Adipose tissue (tissue), 3 donors: Measurements from ENCODE around the gene IWS1. TPM values are rescaled to one million over a fixed set of nuclear protein-coding genes. Genes with fewer than 3 reads are reported as not detected.

Experiments
- H3K27ac ChIP-seq: one replicate; pipeline ENCODE4 v1.5.1; 2013; ENCODE audit warnings: low read depth, low read length
- WGBS, 3 donors: extraction: QIAGEN DNeasy Blood & Tissue Kit; methylation state at CpG; one replicate each; pipeline ENCODE4 v1.1.7; 2013; 5-methylcytosine and 5-hydroxymethylcytosine counted together
- polyA plus RNA-seq, 3 donors: library from polyadenylated mRNA; stranded (reverse); fragments of 200-250 nt; gene quantifications; one replicate each; pipeline ENCODE4 v1.2.3, GENCODE V29; 2013
- donor health status: healthy with polysubstance abuse.
- donor health status: Bipolar disorder and iron deficiency.
- donor health status: healthy.

Gene IWS1
- polyA plus RNA-seq, 3 donors, result 9.5 to 30.4 (median 24.8) TPM

- WGBS, 3 donors, result 92 to 95% (median 95%) methylated on average over 4 of the region's 4 CpGs
These were observed 13.9 kb downstream of the IWS1 start for GRCh38 chr2:127512362-127512761.

GRCh38 chr2:127511917-127512316, 14.4 kb downstream of the IWS1 start:
- no peak overlapping the region for H3K27ac ChIP-seq
- 50 to 81% (median 60%) methylated on average over 1 of the region's 1 CpG for WGBS, 3 donors

More at GRCh38 chr2:127512362-127512761, 13.9 kb downstream of the IWS1 start:
- no peak overlapping the region for H3K27ac ChIP-seq

GRCh38 chr2:127511090-127511695, 15.1 kb downstream of the IWS1 start:
- WGBS, 3 donors, result 83 to 94% (median 92%) methylated on average over 6 of the region's 6 CpGs
- no peak overlapping the region for H3K27ac ChIP-seq

DNA sequence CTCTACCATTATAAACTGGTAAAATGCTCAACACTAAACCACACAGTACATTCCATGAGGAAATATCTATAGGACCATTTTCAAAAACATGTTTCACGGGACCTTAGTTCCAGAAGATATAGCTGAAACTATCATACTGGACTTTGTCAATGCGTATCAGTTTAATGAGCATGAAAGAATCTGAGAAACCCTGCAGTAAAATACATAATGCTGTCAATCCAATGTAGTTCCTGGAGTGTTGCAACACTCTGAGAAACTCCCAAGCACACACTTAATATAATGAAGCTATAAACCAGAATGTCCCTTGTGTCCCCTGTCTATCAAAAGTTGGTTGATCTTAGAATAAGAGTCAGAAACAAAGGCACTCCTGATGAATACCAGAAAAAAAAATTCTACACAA, 16.2 kb downstream of the IWS1 start:
- WGBS, 3 donors, result 68 to 95% (median 92%) methylated on average over 2 of the region's 2 CpGs
- H3K27ac ChIP-seq, result no peak overlapping the region

GRCh38 chr2:127508631-127509034, 17.7 kb downstream of the IWS1 start:
- 5 to 16% (median 9%) methylated on average over 3 of the region's 3 CpGs for WGBS, 3 donors

GRCh38 chr2:127508023-127508630, 18.2 kb downstream of the IWS1 start:
- H3K27ac ChIP-seq, result no peak overlapping the region
- 81 to 84% (median 84%) methylated on average over 4 of the region's 4 CpGs for WGBS, 3 donors

More at GRCh38 chr2:127508631-127509034, 17.7 kb downstream of the IWS1 start:
- no peak overlapping the region for H3K27ac ChIP-seq

DNA sequence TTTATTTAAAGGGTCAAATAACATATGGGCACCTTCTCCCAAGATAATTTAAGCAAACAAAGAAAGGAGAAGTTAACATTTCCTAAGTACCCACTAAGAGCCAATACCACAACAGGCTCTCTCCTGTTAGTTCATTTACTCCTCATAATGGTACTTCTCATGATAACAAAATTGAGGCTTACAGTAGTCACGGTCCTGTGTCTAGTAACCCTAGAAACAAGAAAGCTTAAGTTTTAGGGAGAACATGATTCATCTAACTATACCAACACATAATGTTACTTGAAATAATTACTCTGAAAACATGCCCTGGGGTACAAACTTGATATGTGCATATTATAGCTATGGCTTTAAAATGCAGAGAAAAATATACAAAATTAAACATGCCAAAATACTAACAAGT, 19.8 kb downstream of the IWS1 start:
- H3K27ac ChIP-seq, result no peak overlapping the region
- 55 to 81% (median 68%) methylated on average over 1 of the region's 1 CpG for WGBS, 3 donors

- H3K27ac ChIP-seq, result no peak overlapping the region
- WGBS, 3 donors, result 86 to 95% (median 90%) methylated on average over 11 of the region's 11 CpGs
These were observed 21.5 kb downstream of the IWS1 start for GRCh38 chr2:127504552-127505430.

GRCh38 chr2:127503491-127503890, 22.8 kb downstream of the IWS1 start:
- H3K27ac ChIP-seq, result no peak overlapping the region
- WGBS, 3 donors, result 96 to 98% (median 97%) methylated on average over 2 of the region's 2 CpGs

- 71 to 75% (median 72%) methylated on average over 2 of the region's 2 CpGs for WGBS, 3 donors
- H3K27ac ChIP-seq, result no peak overlapping the region
These were observed 27.9 kb downstream of the IWS1 start for GRCh38 chr2:127498386-127498785.

GRCh38 chr2:127490283-127490682, 36.0 kb downstream of the IWS1 start:
- whole genome bisulfite sequencing, 3 donors, result 88 to 93% (median 91%) methylated on average over 4 of the region's 4 CpGs

GRCh38 chr2:127486247-127487058, 39.8 kb downstream of the IWS1 start:
- 69 to 93% (median 76%) methylated on average over 8 of the region's 8 CpGs for WGBS, 3 donors
- no peak overlapping the region for H3K27ac ChIP-seq

More at GRCh38 chr2:127490283-127490682, 36.0 kb downstream of the IWS1 start:
- H3K27ac ChIP-seq, result no peak overlapping the region

- H3K27ac ChIP-seq, result no peak overlapping the region
- WGBS, 3 donors, result 58 to 77% (median 68%) methylated on average over 5 of the region's 5 CpGs
These were observed 40.6 kb downstream of the IWS1 start for GRCh38 chr2:127485694-127486071.

DNA sequence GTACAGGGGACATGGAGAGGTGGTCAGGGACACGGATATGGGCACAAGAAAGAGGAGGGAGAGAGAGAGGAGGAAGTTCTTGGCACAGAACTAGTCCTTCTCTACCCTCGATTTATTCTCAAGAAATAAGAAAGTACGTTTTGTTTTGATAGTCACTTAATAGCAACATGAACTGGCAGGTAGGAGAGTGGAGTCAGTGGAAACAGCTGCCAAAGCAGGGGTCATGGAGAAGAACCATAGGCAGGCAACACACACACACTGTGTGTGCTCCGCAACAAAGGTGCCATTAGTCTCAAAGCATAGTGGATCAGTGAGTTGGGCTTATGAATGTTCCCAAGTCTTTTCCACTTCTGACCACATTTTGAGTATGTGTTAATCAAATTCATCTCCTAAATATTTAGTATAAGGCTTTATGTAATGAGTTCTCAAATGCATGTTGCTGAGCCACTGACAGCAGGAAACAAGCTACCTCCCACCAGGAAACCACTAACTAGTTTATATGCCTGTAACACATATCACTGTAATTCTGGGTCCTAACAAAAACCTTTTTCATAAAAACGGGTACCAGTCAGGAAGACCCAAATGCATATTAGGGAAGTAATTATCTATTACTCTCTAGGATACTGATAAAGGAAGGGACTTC, 41.1 kb downstream of the IWS1 start:
- 54 to 74% (median 57%) methylated on average over 5 of the region's 5 CpGs for WGBS, 3 donors
- no peak overlapping the region for H3K27ac ChIP-seq

DNA sequence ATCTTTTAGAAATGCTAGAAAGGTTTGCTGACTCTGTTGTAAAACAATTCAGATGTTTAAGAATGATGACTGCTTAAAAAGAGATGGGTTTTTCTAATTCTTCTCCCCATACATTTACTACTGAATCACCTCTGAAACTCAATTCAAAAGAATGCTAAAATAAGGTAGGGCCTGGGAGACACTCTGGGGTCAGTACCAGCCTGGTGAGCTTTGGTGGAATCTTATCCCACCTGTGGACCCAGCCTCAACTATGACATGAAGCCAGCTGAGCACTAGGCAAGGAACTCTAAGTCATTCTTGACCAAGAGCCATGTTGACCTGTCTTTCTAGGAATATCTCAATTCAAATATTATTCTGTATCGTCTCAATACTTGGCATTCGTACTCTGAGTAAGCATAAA, 44.3 kb downstream of the IWS1 start:
- WGBS, 3 donors, result 44 to 67% (median 46%) methylated on average over 2 of the region's 2 CpGs
- no peak overlapping the region for H3K27ac ChIP-seq

- no peak overlapping the region for H3K27ac ChIP-seq
- 59 to 64% (median 64%) methylated on average over 8 of the region's 8 CpGs for WGBS, 3 donors
These were observed 46.2 kb downstream of the IWS1 start for GRCh38 chr2:127479866-127480743.

- 51 to 65% (median 60%) methylated on average over 5 of the region's 5 CpGs for WGBS, 3 donors
These were observed 47.0 kb downstream of the IWS1 start for GRCh38 chr2:127479219-127479825.

More at GRCh38 chr2:127479219-127479825, 47.0 kb downstream of the IWS1 start:
- H3K27ac ChIP-seq, result no peak overlapping the region
